Subcutaneous abdominal adipose tissue (tissue), 5 donors: ENCODE results near the gene TCL1B.
"Not testable (repeated sequence)": the region's sequence is repeated elsewhere in the genome, so short reads cannot be mapped to it uniquely, and the experiment has no call there.

ENCODE experiments used
- H3K27ac ChIP-seq: one replicate; pipeline ENCODE4 v1.7.0; 2013; ENCODE audit warnings: low read depth, mild to moderate bottlenecking, inconsistent platforms, low read length, moderate library complexity
- H3K27me3 ChIP-seq, 5 donors: one replicate each; pipeline ENCODE4 v1.7.0; 2013; ENCODE audit warnings: low read length in 5 of 5, inconsistent platforms in 1 of 5; ENCODE audit not compliant: control insufficient read depth in 5 of 5, insufficient read depth in 4 of 5
- H3K36me3 ChIP-seq, 5 donors: one replicate each; pipeline ENCODE4 v1.7.0; 2013; ENCODE audit warnings: low read length in 5 of 5; ENCODE audit not compliant: control insufficient read depth in 5 of 5, insufficient read depth in 5 of 5
- H3K4me1 ChIP-seq, 5 donors: one replicate each; pipeline ENCODE4 v1.7.0; 2013; ENCODE audit warnings: low read length in 5 of 5, mild to moderate bottlenecking in 3 of 5, moderate library complexity in 1 of 5; ENCODE audit not compliant: control insufficient read depth in 5 of 5, insufficient read depth in 5 of 5
- H3K4me3 ChIP-seq, 5 donors: one replicate each; pipeline ENCODE4 v1.7.0; 2013; ENCODE audit warnings: low read length in 5 of 5, low read depth in 1 of 5
- H3K9ac ChIP-seq, 5 donors: one replicate each; pipeline ENCODE4 v1.7.0; 2013; ENCODE audit warnings: low read length in 5 of 5, mild to moderate bottlenecking in 4 of 5, moderate library complexity in 3 of 5
- H3K9me3 ChIP-seq, 5 donors: one replicate each; pipeline ENCODE4 v1.7.0; 2013; ENCODE audit warnings: low read length in 5 of 5; ENCODE audit not compliant: control insufficient read depth in 5 of 5
- donor health status: healthy.
- donor health status: healthy.
- donor health status: healthy.
- donor health status: healthy.
- donor health status: healthy.

The TCL1B gene

GRCh38 chr14:95665530-95665929, 20.7 kb upstream of the TCL1B start:
- Histone ChIP-seq H3K4me1 (peaks cover 0 to 11% (median 7%) of the 10 kb centered on the region in 5 donors), H3K27me3 (peaks cover 0 to 18% (median 10%) of the 10 kb centered on the region in 5 donors)
- not testable (repeated sequence) for H3K36me3 ChIP-seq, H3K4me3 ChIP-seq, H3K27ac ChIP-seq, H3K9ac ChIP-seq, H3K9me3 ChIP-seq

GRCh38 chr14:95666450-95666849, 19.8 kb upstream of the TCL1B start:
- H3K36me3 ChIP-seq = no peaks in the 10 kb centered on the region
- no peak overlapping the region for H3K4me3 ChIP-seq
- peaks cover 0 to 11% (median 7%) of the 10 kb centered on the region in 5 donors for H3K4me1 ChIP-seq
- peaks cover 3 to 25% (median 9%) of the 10 kb centered on the region in 5 donors for H3K27me3 ChIP-seq
- H3K9ac ChIP-seq = no peak overlapping the region
- no peaks in the 10 kb centered on the region for H3K9me3 ChIP-seq
- no peak overlapping the region for H3K27ac ChIP-seq

GRCh38 chr14:95667249-95667693, 19.0 kb upstream of the TCL1B start:
- Histone ChIP-seq H3K36me3 (no peaks in the 10 kb centered on the region), H3K27me3 (peaks cover 3 to 25% (median 9%) of the 10 kb centered on the region in 5 donors), H3K4me3 (no peak overlapping the region), H3K9ac (no peak overlapping the region), H3K4me1 (peaks cover 0 to 11% (median 7%) of the 10 kb centered on the region in 5 donors), H3K9me3 (no peaks in the 10 kb centered on the region), H3K27ac (no peak overlapping the region)

DNA sequence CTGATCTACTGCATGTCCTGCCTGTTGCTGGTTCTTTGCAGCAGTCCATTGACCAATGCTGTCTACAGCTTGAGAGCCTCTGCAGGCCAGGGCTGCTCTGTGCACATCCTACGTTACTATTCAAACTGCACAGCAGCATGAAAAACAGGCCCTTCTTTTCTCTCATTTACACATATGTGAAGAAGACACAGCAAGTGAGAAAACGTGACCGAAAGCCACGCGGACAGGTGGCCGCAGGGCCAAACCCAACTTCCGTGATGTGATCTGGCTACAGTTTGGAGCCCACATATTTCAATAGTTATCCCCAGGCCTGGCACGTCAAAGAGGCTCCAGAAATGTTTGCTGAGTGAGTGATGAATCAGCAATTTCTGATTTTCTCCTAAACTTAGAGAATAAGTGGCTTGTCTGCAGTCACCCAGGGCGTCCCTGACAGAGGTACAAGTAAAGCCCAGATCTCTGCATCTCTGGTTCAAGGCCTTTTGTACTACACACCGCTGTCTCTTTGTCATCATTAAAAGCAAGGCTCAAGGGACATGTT, 17.9 kb upstream of the TCL1B start:
- Histone ChIP-seq H3K4me3 (no peak overlapping the region), H3K27ac (no peak overlapping the region), H3K9me3 (no peaks in the 10 kb centered on the region), H3K9ac (no peak overlapping the region), H3K4me1 (peaks cover 0 to 4% (median 0%) of the 10 kb centered on the region in 5 donors), H3K27me3 (peaks cover 8 to 32% (median 10%) of the 10 kb centered on the region in 5 donors), H3K36me3 (no peaks in the 10 kb centered on the region)

DNA sequence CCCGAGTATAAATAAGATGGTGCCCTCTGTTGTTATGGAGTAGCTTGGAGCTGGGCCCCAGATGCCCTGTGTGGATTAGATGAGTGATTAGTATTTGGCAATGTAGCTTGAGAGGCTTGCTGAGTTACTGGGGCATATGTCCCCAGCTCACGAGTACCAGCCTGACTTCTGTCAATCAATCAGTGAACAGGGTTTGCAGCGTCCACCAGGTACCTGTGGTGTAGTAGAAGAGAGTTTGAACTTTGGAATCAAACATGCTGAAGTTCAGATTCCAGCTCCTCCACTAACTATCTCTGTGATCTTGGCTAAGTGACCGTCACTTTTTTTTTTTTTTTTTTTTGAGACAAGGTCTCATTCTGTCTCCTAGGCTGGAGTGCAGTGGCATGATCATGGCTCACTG, 11.6 kb upstream of the TCL1B start:
- peaks cover 0 to 8% (median 0%) of the 10 kb centered on the region in 5 donors for H3K9me3 ChIP-seq
- H3K27me3 ChIP-seq = peaks cover 3 to 27% (median 12%) of the 10 kb centered on the region in 5 donors
- H3K4me3 ChIP-seq = no peak overlapping the region
- no peak overlapping the region for H3K9ac ChIP-seq
- H3K27ac ChIP-seq = no peak overlapping the region
- H3K36me3 ChIP-seq = no peaks in the 10 kb centered on the region
- H3K4me1 ChIP-seq = no peaks in the 10 kb centered on the region

GRCh38 chr14:95675486-95675885, 10.7 kb upstream of the TCL1B start:
- Histone ChIP-seq H3K4me3 (no peak overlapping the region), H3K4me1 (no peaks in the 10 kb centered on the region), H3K27me3 (peaks cover 0 to 21% (median 12%) of the 10 kb centered on the region in 5 donors), H3K9ac (no peak overlapping the region), H3K9me3 (peaks cover 0 to 8% (median 0%) of the 10 kb centered on the region in 5 donors), H3K36me3 (no peaks in the 10 kb centered on the region), H3K27ac (no peak overlapping the region)

GRCh38 chr14:95677179-95677835, 8.9 kb upstream of the TCL1B start:
- Histone ChIP-seq H3K9me3 (peaks cover 0 to 8% (median 0%) of the 10 kb centered on the region in 5 donors), H3K27ac (no peak overlapping the region), H3K4me3 (no peak overlapping the region), H3K4me1 (no peaks in the 10 kb centered on the region), H3K36me3 (no peaks in the 10 kb centered on the region), H3K9ac (no peak overlapping the region), H3K27me3 (peaks cover 0 to 14% (median 9%) of the 10 kb centered on the region in 5 donors)

DNA sequence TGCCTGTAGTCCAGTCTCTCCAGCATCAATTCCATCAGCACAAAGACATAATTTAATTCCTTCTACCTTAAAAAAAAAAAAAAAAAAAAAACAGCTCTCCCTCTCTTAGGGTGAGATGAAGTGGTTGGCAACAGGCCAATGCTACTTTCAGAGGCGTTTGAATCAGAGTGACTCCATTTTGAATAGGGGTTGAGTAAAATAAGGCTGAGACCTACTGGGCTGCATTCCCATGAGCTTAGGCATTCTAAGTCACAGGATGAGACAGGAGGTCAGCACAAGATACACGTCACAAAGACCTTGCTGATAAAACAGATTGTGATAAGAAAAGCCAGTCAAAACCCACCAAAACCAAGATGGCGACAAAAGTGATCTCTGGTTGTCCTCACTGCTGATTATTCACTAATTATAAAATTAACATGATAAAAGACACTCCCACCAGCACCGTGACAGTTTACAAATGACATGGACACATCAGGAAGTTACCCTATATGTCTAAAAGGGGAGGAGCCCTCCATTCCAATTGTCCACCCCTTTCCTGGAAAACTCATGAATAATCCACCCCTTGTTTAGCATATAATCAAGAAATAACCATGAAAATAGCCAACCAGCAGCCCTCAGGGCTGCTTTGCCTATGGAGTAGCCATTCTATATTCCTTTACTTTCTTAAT, 6.9 kb upstream of the TCL1B start:
- no peak overlapping the region for H3K9ac ChIP-seq
- no peak overlapping the region for H3K4me3 ChIP-seq
- no peaks in the 10 kb centered on the region for H3K36me3 ChIP-seq
- H3K9me3 ChIP-seq = peaks cover 0 to 8% (median 0%) of the 10 kb centered on the region in 5 donors
- H3K27ac ChIP-seq = no peak overlapping the region
- H3K4me1 ChIP-seq = no peaks in the 10 kb centered on the region
- H3K27me3 ChIP-seq = peaks cover 0 to 9% (median 6%) of the 10 kb centered on the region in 5 donors

GRCh38 chr14:95679998-95680735, 6.1 kb upstream of the TCL1B start:
- H3K9me3 ChIP-seq = peaks cover 0 to 8% (median 0%) of the 10 kb centered on the region in 5 donors

More at GRCh38 chr14:95679998-95680735, 6.1 kb upstream of the TCL1B start:
- Histone ChIP-seq H3K27ac (no peak overlapping the region), H3K4me3 (no peak overlapping the region), H3K27me3 (peaks cover 2 to 11% (median 7%) of the 10 kb centered on the region in 5 donors), H3K9ac (no peak overlapping the region), H3K36me3 (no peaks in the 10 kb centered on the region), H3K4me1 (no peaks in the 10 kb centered on the region)
